ENCODE results near the gene VWA3A. TPM values are rescaled to one million over a fixed set of nuclear protein-coding genes. Genes with fewer than 3 reads are reported as not detected.

VWA3A gene, protein sequence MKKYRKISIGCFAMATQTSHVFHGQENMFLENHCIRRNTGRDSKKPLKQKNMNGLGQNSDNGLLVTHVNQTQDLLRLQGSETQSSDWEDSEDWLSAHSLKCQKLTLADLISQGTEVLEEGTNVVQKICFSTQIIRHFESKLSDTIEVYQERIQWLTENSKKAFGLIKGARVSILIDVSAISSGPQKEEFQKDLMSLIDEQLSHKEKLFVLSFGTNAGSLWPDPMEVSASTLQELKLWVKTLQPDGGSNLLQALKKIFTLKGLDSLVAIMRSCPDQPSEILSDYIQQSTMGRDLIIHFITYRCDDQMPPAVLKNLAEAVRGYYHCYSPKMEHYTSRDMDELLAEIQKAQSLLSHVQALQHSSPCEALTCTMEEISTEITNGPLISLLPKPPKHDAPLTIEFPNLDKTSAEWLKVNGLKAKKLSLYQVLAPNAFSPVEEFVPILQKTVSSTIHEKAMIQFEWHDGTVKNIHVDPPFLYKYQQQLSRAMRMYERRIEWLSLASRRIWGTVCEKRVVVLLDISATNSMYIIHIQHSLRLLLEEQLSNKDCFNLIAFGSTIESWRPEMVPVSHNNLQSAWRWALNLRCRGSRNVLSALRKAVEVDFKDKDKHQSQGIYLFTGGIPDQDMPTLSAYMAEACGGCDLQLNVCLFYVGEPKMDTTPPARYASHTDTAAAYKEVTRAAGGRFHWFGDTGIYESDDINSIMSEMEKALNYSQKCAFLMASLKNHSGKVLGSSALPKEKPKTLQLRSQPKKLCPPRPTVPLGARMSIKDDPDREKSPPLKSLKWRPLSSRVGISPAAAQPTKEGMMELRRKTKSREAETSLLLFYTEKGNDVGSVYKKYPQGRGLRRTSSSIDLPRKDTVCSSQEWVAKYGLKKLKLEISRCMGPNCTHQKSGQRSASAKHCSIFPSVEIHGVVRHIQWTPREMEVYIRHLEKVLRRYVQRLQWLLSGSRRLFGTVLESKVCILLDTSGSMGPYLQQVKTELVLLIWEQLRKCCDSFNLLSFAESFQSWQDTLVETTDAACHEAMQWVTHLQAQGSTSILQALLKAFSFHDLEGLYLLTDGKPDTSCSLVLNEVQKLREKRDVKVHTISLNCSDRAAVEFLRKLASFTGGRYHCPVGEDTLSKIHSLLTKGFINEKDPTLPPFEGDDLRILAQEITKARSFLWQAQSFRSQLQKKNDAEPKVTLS
- 0.08 TPM in 1 of 5 replicates, not detected in the others for total RNA-seq (2022; extraction: Qiagen RNA extraction; ENCODE audit: low read depth)

DNA sequence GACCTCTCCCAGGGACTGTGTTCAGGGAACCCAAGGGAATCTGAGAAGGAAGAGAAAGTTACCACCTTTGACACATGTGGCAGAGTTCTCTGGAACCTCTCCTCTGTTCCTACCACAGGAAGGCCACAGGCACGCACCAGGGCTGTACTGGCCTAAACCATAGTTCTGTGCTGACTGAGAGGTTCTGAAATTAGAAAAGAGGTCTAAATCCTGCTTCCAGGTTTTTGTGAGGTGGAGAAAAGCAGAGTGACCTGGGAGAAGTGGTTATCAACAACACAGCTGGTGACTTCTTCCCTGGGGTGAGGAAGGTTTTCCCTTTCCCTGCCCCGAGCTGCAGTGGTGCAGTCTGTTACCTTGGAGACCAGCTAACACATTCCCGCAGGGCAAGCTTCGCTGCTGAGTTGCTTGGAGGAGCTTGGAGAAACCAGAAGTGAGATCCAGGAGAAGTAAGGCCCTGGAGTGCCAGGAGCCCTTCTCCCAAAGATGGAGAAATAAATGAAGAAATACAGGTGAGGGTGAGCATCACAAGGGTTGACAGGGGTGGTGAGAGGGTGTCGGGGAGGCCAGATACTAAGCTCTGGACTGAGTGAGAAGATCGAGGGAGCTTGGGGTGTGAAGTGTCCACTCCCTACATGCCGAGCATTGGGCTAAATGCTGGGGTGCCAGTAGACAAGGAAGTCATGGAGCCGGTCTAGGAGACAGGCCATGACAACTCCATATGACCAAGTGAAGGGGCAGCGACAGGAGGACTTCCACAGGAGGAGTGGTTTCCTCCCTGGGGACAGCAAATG lies at the start of gene VWA3A:
TSS of gene VWA3A (plus strand) at position 399 of the 791 bp plus-strand sequence. CDS start at position 496, 97 bp downstream.

DNA sequence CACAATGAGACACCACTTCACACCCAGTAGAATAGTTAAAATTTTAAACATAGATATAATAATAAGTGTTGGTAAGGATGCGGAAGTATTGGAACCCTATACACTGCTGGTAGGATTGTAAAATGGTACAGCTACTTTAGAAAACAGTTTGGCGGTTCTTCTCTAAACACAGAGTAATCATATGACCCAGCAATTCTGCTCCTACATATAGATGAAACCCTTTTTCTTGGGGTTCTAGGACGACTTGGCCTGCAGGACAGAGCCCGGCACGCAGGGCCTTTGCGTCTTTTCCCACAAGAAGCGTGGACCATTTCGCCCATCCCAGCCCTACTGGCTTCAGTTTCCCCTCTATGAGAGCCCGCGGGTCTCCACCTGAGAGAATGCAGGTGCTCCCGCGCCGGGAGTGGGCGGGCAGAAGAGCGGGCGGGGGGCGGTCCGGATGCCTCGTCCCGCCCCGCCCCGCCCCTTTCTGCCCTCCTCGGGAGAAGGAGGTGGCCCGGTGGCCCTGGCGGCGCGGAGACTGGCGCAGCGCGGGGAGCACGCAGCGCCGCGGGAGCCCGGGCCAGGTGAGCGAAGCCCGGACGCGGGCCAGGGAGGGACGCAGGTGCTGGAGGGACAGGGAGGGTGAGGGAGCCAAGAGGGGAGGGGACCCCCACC lies 69.8 kb downstream of the VWA3A start, which contains the start of gene SDR42E2:
TSS of gene SDR42E2 (plus strand) at position 508 of the 657 bp plus-strand sequence. CDS start 3,077 bp downstream, outside the sequence.

DNA sequence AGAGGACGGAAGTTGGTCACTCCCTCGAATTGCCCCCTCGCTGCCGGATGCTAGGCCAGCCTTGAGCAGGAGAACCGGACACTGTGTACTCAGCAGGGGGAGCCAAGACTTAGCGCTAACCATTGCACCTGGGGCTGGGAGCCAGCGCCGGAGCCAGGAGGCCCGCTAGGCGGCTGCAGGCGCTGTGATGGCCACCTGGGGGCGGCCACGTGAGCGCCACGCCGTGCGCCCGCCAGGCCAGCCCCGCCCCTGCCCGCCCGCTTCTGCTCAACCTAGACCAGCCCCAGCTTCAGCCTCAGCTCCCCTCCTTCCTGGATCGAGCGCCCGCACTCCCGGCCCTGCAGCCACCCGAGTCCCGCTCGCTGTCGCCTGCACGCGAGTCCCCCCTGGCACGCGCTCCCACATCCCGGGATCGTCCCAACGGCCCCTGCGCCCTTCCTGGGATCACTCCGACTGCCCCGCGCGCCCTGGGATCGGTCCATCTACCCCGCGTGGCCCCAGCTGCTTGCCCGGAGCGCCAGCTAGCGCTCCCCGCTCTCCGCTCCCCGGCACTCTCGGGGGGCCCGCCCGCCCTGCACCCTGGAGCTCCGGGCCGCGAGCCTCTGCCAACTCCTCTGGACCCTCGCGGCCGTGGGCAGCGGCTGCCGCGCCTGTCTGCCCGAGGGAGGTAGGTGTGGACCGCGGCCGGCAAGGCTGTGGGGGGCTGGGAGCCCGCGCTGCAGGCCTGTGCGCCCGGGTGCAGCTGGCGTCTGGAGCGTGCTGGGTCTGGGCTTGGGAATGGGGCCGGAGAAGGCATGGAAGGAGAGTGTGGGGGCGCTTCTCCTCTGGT lies 113.9 kb downstream of the VWA3A start, which contains the start of gene EEF2K:
TSS of gene EEF2K (plus strand) at position 266 of the 829 bp plus-strand sequence. CDS start 19,452 bp downstream, outside the sequence.

Other genes with a start within 250 kb of the VWA3A start
- gene NPIPB4, start 234.8 kb upstream of the VWA3A start, total RNA-seq (2022; extraction: Qiagen RNA extraction; ENCODE audit: low read depth), result 23.2 to 32.5 TPM (median 27.1 TPM) in 5 replicates
- 148 to 243 TPM (median 162 TPM) in 5 replicates for gene UQCRC2, start 139.2 kb upstream of the VWA3A start, total RNA-seq (2022; extraction: Qiagen RNA extraction; ENCODE audit: low read depth)
- not detected in 5 replicates for gene PDZD9, start 91.4 kb upstream of the VWA3A start, total RNA-seq (2022; extraction: Qiagen RNA extraction; ENCODE audit: low read depth)
- 7.6 to 9.3 TPM (median 8.8 TPM) in 5 replicates for gene MOSMO, start 84.4 kb upstream of the VWA3A start, total RNA-seq (2022; extraction: Qiagen RNA extraction; ENCODE audit: low read depth)
- gene SDR42E2, start 70.0 kb downstream of the VWA3A start, total RNA-seq (2022; extraction: Qiagen RNA extraction; ENCODE audit: low read depth), result not detected in 5 replicates
- 10.1 to 14.4 TPM (median 13.6 TPM) in 5 replicates for gene EEF2K, start 113.7 kb downstream of the VWA3A start, total RNA-seq (2022; extraction: Qiagen RNA extraction; ENCODE audit: low read depth)
- 25.7 to 43.5 TPM (median 38.8 TPM) in 5 replicates for gene POLR3E, start 204.9 kb downstream of the VWA3A start, total RNA-seq (2022; extraction: Qiagen RNA extraction; ENCODE audit: low read depth)

All from A549 treated with CpdA at 1 μM for 4 hours (cell line).